ENCODE results near the gene LRRC45.

LRRC45 gene

DNA sequence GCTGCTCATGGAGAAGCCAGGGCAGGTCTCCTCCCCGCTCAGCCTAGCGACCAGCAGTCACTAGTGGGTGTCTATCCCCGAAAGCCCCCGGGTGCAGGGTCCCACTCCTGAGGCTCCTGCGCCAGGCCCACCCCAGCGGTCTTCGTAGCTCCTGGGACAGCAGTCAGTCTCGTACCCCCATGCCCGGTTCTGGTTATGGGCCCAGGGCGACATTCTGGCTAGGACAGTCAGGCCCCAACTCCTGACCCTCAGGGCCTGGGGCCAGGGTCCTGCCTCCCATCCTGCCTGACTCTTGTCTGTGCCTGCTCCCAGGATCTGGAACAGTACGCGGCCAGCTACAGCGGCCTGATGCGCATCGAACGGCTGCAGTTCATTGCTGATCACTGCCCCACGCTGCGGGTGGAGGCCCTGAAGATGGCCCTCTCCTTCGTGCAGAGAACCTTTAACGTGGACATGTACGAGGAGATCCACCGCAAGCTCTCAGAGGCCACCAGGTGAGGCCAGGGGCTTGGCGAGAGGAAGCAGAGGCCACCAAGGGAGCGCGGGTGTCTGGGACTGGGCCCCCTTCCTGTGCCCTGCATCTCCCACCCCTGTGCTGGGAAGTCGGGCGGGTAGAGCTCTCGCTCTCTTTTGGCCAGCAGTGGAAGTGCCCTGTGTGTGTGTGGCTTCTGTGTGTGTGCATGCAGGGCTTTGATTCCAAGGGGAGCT lies 30.6 kb downstream of the LRRC45 start:
- no peak for DNase-seq

DNA sequence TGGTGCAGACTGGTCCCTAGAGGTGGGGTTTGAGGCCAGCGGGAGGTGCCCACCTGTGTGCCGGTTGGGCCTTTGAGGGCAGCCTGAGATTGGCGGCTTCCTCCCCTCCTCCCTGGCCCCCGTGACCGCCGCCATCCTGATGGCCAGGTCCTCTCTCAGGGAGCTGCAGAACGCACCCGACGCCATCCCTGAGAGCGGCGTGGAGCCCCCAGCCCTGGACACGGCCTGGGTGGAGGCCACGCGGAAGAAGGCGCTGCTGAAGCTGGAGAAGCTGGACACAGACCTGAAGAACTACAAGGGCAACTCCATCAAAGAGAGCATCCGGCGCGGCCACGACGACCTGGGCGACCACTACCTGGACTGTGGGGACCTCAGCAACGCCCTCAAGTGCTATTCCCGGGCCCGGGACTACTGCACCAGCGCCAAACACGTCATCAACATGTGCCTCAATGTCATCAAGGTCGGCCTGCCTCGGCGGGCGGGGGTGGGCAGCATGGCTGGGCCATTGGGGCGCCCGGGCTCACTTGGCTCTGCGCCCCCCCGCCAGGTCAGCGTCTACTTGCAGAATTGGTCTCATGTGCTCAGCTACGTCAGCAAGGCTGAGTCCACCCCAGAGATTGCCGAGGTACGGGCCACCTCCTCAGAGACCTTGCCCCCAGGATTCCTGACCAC lies 31.4 kb downstream of the LRRC45 start:
- DNase-seq = no peak

DNA sequence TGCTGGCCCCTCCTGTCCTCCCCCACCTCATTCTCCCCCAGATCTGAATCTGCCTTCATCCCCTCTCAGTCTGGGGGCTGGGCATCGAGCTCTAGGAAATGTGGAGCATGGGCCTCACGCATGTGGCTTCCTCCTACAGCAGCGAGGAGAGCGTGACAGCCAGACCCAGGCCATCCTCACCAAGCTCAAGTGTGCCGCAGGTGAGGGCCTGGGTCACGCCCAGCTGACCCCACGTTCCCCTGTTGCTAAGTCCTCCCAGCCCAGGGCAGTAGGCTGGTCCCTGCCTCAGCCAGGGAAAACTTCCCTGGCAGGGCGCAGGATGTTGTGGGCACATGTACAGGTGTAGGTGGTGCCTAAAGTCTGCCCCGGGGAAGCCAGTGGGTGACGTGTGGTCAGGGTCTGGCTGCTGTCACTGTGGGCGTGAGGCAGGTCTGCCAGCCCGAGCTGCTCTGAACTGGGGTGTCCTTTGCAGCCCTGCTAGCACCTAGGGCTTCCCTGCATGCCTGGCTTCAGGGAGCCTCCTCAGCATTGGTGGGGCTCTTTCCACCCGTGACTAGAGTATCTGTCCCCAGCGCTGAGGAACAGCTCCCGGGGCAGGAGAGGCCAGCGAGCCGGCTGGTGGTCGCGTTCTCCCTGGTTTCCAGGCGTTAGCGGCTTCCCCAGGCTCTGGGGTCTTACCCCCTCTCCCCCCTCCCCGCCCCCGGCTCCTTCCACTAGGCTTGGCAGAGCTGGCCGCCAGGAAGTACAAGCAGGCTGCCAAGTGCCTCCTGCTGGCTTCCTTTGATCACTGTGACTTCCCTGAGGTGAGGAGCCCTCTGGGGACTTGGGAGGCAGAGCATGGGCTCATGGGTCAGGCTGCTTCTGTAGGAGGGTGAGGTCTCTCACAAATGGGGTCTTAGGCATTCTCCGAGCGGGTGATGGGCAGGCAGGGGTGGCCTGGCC lies 32.2 kb downstream of the LRRC45 start:
- no peak for DNase-seq

DNA sequence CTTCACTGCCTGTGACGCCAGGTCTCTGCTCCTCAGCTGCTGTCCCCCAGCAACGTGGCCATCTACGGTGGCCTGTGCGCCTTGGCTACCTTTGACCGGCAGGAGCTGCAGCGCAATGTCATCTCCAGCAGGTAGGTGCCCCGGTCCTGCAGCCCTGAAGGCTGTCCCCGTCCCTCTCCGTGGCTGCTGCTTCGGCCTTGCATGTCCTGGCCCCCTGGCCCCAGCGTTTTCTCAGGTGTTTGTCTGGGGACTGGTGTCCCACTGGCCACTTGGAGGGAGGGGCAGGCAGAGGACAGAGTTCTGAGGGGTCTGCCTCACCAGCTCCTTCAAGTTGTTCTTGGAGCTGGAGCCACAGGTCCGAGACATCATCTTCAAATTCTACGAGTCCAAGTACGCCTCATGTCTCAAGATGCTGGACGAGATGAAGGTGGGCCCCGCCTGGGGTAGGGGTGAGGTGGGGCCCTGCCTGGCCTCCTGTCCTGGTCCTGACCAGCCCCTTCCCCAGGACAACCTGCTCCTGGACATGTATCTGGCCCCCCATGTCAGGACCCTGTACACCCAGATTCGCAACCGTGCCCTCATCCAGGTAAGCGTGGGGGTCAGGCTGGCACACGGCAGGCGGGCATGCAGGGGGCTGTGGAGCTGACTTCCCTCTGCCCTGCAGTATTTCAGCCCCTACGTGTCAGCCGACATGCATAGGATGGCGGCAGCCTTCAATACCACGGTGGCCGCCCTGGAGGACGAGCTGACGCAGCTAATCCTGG lies 33.0 kb downstream of the LRRC45 start:
- no peak for DNase-seq

DNA sequence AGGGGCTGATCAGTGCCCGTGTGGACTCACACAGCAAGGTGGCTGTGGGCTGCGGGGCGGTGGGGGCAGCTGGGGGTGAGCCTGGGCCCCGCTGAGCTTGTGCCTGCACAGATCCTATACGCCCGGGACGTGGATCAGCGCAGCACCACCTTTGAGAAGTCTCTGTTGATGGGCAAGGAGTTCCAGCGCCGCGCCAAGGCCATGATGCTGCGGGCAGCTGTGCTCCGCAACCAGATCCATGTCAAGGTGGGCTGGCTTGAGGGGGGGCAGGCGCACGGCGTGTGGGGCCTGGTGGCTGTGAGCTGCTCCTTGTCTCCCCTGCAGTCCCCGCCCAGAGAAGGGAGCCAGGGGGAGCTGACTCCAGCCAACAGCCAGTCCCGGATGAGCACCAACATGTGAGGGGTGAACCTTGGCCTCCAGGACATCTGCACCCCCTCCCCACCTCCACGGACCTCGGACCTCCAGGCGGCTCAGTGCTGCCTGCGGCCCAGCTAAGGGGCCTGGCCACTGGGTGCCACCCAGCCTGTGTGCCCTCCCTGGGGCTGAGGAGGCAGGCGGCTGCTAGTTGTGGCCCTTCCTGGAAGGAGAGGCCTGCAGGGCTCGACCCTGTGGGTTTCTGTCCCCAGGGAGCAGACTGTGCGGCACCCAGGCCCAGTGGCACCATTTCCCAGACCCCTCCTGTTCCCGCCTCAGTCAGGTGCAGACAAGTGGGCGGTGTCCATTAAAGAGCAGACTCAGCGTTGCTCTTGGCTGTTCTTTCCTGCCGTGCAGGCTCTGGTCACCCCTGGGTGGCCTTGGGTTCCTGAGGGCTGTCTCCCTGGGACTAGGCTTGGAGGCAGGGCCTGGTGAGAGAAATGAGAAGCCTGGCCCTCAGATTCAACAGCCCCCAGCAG lies 33.9 kb downstream of the LRRC45 start:
- no peak for DNase-seq

DNA sequence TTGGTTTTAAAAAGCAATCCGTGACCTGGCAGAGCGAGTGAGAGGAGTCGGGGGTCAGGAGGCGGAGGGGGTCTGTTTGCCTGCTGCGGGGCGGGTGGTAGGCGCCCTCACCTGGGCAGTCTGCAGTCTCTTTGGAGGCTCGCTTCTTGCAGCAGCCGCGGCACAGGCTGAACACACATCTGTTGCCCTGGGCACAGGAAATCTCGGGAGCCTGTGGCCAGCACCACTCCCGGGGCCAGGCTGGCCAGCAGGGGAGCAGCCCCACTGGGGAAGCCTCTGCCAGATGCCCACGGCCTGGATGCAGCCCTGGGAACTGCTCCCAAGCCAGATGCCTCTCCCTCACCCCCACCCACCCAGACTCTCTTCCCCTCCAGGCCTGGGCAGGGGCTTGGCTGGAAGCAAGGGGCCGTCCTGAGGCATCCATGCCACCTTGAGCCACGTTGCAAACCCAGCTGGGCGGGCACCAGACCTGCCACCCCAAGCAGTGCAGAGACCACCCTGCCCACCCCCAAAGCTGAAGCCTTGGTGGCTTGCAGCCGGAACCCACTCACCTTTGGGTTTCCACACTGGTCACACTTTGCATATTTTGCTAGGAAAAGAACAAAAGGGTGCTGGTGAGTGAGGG lies 35.2 kb downstream of the LRRC45 start:
- DNase-seq = no peak

DNA sequence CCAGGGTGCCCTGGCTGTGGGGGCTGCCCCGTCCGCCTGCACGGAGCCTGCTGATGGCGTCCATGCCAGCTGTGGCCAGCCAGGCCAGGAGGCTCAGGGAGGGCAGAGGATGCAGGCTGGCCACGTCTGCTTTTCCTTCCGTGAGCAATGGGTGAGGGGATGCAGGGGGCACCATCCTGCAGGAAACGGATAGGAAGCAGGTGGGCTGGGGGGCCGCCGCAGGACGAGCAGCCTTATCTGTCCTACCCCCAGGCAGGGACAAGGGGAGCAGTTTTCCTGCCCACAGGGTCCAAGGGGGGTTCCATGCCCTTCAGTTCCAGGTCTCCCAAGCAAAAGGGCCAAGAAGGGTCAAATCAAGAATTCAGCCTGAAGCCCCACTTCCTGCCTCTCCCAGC lies 35.7 kb downstream of the LRRC45 start:
- no peak for DNase-seq

DNA sequence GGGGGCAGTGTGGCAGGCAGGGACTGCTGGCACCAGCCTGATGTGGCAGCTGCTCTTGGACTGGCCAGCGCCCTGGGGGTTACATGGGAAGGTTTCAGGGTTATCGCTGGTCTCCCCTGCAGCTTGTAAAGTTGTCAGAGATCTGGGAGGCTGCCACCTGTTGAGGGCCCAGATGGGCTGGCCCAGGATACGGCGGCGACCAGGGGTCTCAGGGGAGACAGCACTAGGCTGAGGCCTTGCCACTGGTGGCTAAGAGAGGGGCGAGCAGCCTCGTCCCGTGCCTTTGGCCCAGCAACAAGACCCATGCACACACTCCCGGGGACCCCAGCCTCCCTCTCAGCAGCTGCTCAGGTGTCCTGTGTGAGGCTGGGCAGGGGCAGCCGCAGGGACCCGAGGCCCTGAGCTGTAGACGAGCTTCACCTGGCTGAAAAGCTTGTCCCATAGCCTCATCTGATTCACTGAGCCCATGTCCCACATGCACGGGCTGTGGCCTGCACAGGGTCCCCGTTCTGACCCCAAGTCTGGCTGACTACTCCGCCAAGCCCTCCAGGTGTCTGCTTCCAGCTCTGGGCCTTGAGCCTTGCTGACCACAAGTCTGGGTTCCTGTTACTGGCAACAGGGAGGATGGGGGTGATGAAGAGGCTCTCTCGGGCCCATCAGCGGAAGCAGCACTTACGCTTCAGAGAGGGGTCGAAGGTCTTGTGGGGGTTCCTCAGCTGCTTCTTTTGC lies 36.3 kb downstream of the LRRC45 start:
- DNase-seq = no peak

DNA sequence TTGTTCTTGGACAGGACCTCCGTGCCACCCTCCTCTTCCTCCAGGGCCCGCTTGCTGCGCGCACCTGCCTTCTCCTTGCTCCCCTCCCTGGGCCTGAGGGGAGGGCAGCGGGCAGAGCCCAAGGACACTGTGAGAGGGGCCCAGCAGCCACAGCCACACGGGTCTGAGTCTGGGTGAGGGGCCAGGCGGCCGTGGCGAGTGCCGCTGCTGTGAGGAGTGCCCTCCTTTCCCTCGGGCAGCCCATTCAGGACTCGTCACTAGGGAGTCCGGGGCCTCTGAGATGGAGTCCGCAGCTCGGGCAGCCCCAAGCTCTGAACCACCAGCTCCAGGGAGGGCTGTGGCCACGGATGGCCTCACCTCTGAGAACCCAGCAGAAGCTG lies 36.9 kb downstream of the LRRC45 start:
- DNase-seq = no peak

DNA sequence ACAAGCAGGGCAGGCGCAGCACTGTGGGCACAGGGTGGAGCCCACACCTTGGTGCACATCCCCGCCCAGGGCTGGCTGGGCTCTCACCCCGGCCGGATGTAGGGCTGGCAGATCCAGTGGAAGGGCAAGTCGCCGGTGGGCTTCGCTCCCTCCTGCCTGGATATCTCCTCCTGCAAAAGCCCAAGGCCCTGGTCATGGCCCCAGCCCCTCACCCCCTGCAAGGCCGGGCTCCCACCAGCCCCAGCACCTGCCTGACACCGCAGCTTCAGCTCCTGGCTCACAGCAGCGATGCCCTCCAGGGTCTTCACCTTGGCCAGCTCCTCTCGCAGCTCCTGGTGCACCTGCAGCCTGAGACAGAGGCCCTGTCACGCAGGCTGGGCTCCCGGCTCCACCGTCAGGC lies 37.5 kb downstream of the LRRC45 start:
- no peak for DNase-seq

DNA sequence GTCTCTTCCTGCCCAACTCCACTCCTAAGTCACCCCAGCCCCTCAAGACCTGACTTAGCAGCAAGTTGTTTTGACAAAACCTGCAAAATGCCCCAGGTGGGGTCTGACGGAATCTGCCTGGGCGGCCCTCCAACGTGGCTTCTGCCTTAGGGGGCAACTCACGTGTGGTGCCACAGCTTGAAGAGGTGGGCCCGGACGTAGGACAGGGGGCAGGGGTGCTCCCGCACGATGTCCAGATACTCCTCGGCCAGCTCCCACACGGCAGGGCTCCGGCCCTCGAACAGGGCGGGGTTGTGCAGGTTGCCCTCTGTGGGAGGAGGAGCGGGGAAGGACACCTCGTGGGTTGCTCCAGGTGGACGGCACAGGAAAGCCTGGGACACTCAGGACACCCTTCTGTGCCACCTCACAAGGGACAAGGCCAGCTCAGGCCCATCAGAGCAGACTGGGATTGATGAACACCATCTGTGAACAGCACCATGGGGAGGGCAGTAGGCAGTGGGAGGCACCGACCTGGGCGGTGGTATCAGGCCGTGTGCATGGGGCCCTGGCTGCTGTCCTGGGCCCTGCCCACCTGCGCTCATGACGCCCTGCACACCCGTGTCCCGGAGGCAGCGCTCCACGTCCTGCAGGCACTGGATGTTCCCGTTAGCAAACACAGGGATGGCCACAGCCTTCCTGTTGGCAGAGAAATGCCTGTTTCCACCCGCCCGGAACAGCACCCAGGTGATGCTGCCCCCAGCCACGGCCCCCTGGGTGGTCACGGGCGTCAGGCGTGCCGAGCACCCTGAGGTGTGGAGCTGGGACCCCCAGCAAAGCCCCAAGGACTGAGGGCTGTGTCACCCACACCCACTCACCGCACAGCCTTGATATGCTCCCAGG lies 38.2 kb downstream of the LRRC45 start:
- DNase-seq = no peak

DNA sequence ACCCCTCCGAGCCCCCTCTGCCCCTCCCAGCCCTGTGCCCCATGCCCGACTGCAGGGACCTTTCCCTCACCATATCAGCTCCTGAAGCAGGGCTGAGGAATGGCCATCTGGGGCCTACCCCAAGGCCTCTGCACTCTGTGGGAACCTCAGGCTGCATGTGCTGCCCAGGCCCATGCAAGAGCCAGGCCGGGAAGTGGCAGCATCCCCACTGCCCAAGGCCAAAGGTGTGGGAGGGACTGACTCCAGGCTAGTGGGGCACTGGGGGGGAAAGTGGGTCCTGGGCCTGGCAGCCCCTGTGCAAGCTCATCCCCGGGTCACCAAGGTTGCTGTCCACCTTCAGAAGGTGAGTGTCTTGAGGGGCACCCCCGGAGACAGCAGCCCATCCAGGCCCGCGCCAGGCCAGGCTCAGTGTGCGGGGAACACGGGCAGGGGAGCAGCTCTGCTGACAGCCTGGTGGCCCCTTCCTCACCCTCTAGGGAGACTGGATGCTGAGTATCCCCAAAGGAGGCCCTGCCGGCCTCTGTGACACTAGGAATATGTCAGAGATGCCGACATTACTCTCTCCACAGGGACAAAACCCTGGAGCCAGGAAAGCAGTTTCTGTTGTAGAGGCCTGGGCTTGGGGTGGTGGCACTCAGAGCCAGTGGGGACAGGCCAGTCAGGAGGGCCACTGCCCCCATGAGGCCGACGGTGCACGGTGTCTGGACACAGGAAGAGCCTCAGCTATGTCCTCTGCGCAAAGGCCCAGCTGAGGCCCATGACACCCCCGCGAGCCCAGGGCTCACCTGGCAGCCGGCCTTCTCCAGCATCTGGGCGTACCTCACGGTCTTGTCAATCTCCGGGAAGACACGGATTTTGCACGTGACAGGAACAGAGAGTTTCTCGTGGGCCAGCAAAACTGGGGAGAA lies 39.2 kb downstream of the LRRC45 start:
- no peak for DNase-seq

DNA sequence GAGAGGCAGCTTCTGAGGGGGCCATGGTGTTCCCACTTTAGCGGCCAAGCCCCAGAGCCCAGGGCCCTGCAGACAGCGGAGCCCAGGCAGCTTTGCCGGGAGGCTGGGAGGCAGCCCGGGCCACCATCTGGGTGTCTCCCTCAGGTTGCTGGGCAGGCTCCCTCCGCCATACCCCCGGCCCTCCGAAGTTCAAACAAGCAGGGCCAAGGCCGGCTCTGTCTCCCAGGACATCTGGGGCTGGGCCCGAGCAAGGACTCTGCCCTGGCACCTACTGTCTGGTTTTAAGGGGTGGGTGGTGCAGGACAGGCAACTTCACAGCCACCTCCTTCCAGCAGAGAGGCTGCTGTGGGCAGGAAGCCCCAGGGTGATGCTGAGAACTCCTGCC lies 39.9 kb downstream of the LRRC45 start:
- DNase-seq = no peak

DNA sequence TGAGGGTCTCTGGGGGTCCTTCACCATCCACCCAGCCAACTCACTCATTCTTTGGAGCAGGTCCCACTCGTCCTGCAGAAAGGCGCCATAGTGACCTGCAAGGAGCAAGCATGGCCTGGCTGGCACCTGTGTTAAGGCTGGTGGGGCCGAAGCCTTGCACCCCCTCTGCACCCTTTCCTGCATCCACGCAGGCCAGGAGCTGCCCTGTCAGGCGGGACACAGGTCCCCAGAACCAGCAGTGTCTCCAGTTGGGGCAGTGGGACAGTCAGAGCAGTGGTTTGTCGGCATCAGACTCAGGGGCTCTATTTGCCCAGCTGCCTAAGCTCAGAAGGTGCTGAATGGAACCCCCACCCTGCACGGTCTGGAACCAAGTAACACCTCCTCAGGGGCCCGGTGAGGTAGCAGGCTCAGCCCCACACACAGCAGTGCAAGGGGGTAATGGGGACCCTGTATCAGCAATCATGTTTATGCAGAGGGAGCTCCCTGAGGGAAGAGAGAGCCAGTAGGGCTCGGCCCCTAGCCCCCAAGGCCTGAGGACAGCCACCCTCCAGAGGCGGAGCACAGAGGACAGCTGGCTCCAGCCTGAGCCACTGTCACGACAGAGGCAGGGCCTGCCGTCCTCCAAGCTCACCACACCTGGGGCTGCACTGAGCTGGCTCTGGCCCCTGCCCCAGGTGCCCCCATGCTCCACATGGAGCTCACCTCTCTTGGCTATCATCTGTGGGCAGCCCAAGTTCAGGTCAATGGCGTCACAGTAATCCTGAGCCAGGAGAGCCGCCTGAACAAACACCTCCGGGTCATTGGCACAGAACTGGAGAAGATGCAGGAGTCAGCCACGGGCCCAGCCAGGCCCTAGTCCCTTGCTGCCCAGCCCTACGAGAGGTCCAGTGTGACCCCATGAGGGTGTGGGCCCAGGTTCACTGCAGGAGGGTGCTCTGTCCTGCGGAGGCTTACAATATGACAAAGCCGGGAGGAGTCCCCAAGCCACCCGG lies 40.6 kb downstream of the LRRC45 start:
- no peak for DNase-seq

DNA sequence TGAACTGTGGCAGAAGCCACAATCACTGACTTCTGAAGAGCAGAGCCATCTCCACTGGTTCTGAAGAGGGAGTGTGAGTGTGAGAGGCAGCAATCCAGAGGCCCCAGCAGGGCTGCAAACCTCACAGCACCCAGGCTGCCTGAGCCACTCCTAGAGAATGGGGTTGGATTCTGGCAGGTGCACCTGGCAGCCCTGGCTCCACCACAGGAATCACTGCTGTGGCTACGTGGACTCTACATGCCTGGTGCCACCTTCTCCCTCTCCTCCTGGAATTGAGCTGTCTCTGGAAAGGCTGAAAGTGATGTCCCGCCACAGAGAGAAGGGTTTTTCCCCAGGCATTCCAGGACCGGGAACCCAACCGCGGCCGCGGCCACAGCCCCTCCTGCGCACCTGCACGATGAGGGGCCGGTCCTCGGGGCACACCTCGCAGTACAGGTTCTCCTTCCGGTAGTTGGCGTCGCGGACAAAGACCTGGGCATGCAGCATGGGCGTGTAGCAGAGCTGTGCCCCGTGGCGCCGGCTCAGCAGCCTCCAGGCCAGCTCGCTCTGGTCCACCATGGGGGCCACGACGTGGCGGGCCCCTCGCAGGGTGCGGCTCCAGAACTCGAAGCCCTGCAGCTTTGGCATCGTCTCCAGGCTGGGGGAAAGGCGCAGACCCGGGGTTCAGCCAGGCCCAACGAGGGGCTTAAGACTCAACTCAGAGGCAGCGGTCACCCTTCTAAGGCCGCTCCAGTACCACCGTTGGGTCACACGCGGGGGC lies 41.5 kb downstream of the LRRC45 start:
- DNase-seq = no peak

DNA sequence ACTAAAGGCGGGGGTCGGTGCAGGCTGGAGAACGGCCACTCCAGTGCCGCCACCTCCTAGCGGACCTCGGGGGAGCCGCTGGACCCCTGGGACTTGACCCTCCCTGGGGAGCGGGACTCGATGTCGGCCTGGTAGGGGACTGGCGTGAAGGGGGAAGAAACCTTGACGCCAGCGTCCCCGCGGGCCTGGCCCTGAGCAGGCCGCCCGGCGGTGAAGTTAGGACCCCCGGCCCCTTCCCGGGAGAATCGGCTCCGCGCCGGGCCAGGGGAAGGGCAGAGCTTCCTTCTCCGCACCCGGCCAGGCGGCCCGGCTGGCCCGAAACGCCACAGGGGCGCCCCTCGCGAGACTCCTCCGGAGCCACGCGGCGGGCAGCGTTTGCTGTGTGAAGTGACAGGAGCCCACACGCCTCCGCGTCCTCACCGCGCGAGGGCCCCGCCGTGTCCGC lies 42.1 kb downstream of the LRRC45 start:
- DNase-seq = peak; percentile 38

Measured in NCI-H82 (cell line).